H9 (cell line): ENCODE data around the gene FBLN7. TPM values are rescaled to one million over a fixed set of nuclear protein-coding genes. Genes with fewer than 3 reads are reported as not detected.

Experiments
- DNase-seq: peaks from one replicate; pipeline ENCODE4 v3.0.0-alpha.2; 2017
- H2AFZ ChIP-seq: one replicate; pipeline ENCODE4 v1.6.1; 2013; ENCODE audit warnings: mild to moderate bottlenecking, low read length, control low read depth, moderate library complexity
- H2AK5ac ChIP-seq: 2 replicates; pipeline ENCODE4 v1.6.1; 2013; ENCODE audit warnings: low read length, control low read depth, mixed read lengths; ENCODE audit not compliant: insufficient read length
- H2BK120ac ChIP-seq: one replicate; pipeline ENCODE4 v1.6.1; 2013; ENCODE audit warnings: low read depth, mild to moderate bottlenecking, low read length, control low read depth, inconsistent platforms; ENCODE audit not compliant: poor library complexity, severe bottlenecking
- H2BK12ac ChIP-seq: 2 replicates; pipeline ENCODE4 v1.6.1; 2013; ENCODE audit warnings: low read length, control low read depth, mixed read lengths, low read depth; ENCODE audit not compliant: insufficient read length
- H2BK15ac ChIP-seq: 2 replicates; pipeline ENCODE4 v1.6.1; 2013; ENCODE audit warnings: low read depth, low read length, control low read depth
- H2BK20ac ChIP-seq: one replicate; pipeline ENCODE4 v1.6.1; 2013; ENCODE audit warnings: low read depth, mild to moderate bottlenecking, low read length, control low read depth, inconsistent platforms; ENCODE audit not compliant: poor library complexity, severe bottlenecking
- H2BK5ac ChIP-seq: 2 replicates; pipeline ENCODE4 v1.6.1; 2013; ENCODE audit warnings: low read length, control low read depth, mixed read lengths; ENCODE audit not compliant: insufficient read length
- H3K14ac ChIP-seq: 2 replicates; pipeline ENCODE4 v1.6.1; 2013; ENCODE audit warnings: low read length, control low read depth; ENCODE audit not compliant: insufficient read depth
- H3K18ac ChIP-seq: 2 replicates; pipeline ENCODE4 v1.6.1; 2013; ENCODE audit warnings: low read depth, mild to moderate bottlenecking, mixed read lengths, low read length, control low read depth; ENCODE audit not compliant: insufficient read length
- H3K23ac ChIP-seq: 2 replicates; pipeline ENCODE4 v1.6.1; 2013; ENCODE audit warnings: low read length, control low read depth, mixed read lengths, low read depth; ENCODE audit not compliant: insufficient read length
- H3K23me2 ChIP-seq: 2 replicates; pipeline ENCODE4 v1.6.1; 2013; ENCODE audit warnings: low read depth, mild to moderate bottlenecking, mixed read lengths, low read length, control low read depth; ENCODE audit not compliant: insufficient read length, poor library complexity, severe bottlenecking
- H3K27ac ChIP-seq: 2 replicates; pipeline ENCODE4 v1.5.1; 2013; ENCODE audit warnings: low read length, control low read depth, mixed read lengths, low read depth; ENCODE audit not compliant: insufficient read length
- H3K27me3 ChIP-seq: 2 replicates; pipeline ENCODE4 v1.6.1; 2013; ENCODE audit warnings: low read length, control low read depth, inconsistent platforms; ENCODE audit not compliant: insufficient read depth
- H3K4ac ChIP-seq: 2 replicates; pipeline ENCODE4 v1.6.1; 2013; ENCODE audit warnings: low read depth, mild to moderate bottlenecking, control low read depth, inconsistent platforms, low read length, moderate library complexity
- H3K4me1 ChIP-seq: 2 replicates; pipeline ENCODE4 v1.6.1; 2013; ENCODE audit warnings: low read length, control low read depth, inconsistent platforms; ENCODE audit not compliant: insufficient read depth
- H3K4me2 ChIP-seq: 2 replicates; pipeline ENCODE4 v1.6.1; 2013; ENCODE audit warnings: low read length, control low read depth, mixed read lengths; ENCODE audit not compliant: insufficient read length, insufficient read depth
- H3K56ac ChIP-seq: 2 replicates; pipeline ENCODE4 v1.6.1; 2013; ENCODE audit warnings: low read depth, mild to moderate bottlenecking, mixed read lengths, low read length, control low read depth; ENCODE audit not compliant: insufficient read length
- H3K79me1 ChIP-seq: 2 replicates; pipeline ENCODE4 v1.6.1; 2013; ENCODE audit warnings: low read depth, mild to moderate bottlenecking, moderate library complexity, low read length, control low read depth, inconsistent platforms; ENCODE audit not compliant: insufficient read depth, poor library complexity, severe bottlenecking
- H3K79me2 ChIP-seq: 2 replicates; pipeline ENCODE4 v1.6.1; 2013; ENCODE audit warnings: low read length, control low read depth, inconsistent platforms; ENCODE audit not compliant: insufficient read depth
- H3K9ac ChIP-seq: 2 replicates; pipeline ENCODE4 v1.6.1; 2013; ENCODE audit warnings: low read length, control low read depth, mixed read lengths; ENCODE audit not compliant: insufficient read length; ENCODE audit errors: extremely low read depth
- H3K9me3 ChIP-seq: one replicate; pipeline ENCODE4 v1.6.1; 2013; ENCODE audit warnings: low read depth, low read length, inconsistent platforms; ENCODE audit not compliant: control insufficient read depth
- H3T11ph ChIP-seq: one replicate; pipeline ENCODE4 v1.6.1; 2013; ENCODE audit warnings: mild to moderate bottlenecking, low read length, control low read depth, inconsistent platforms
- H4K20me1 ChIP-seq: one replicate; pipeline ENCODE4 v1.6.1; 2013; ENCODE audit not compliant: control insufficient read depth, insufficient read length, insufficient read depth
- H4K5ac ChIP-seq: 2 replicates; pipeline ENCODE4 v1.6.1; 2013; ENCODE audit warnings: low read depth, mild to moderate bottlenecking, mixed read lengths, low read length, control low read depth; ENCODE audit not compliant: insufficient read length
- H4K8ac ChIP-seq: replicated peaks from 2 replicates; pipeline ENCODE4 v1.6.1; 2013; ENCODE audit warnings: low read length, control low read depth, mixed read lengths, low read depth; ENCODE audit not compliant: insufficient read length
- H4K91ac ChIP-seq: 2 replicates; pipeline ENCODE4 v1.6.1; 2013; ENCODE audit warnings: low read depth, mild to moderate bottlenecking, moderate library complexity, mixed read lengths, low read length, control low read depth; ENCODE audit not compliant: insufficient read length
- H3K27ac Mint-ChIP-seq, 3 experiments: 2 replicates in 2 of 3; 3 replicates in 1 of 3; pipeline ENCODE4 v1.8.0; 2020 to 2021; ENCODE audit warnings: mixed read lengths in 3 of 3, mild to moderate bottlenecking in 1 of 3, moderate library complexity in 1 of 3
- H3K27me3 Mint-ChIP-seq: 2 replicates; pipeline ENCODE4 v1.8.0; 2021; ENCODE audit warnings: low read depth, mild to moderate bottlenecking, moderate library complexity, mixed read lengths
- H3K36me3 Mint-ChIP-seq, 3 experiments: 2 replicates in 2 of 3; 3 replicates in 1 of 3; pipeline ENCODE4 v1.8.0; 2020 to 2021; ENCODE audit warnings: low read depth in 3 of 3, mixed read lengths in 3 of 3; ENCODE audit not compliant: insufficient read depth in 1 of 3
- H3K4me1 Mint-ChIP-seq, 2 experiments: 2 replicates each; pipeline ENCODE4 v1.8.0; 2020; ENCODE audit warnings: mixed read lengths in 2 of 2
- H3K4me3 Mint-ChIP-seq, 2 experiments: 2 replicates in 1 of 2; 3 replicates in 1 of 2; pipeline ENCODE4 v1.8.0; 2020 to 2021; ENCODE audit warnings: mild to moderate bottlenecking in 2 of 2, mixed read lengths in 2 of 2, moderate library complexity in 1 of 2
- H3K9me3 Mint-ChIP-seq, 2 experiments: 2 replicates in 1 of 2; 3 replicates in 1 of 2; pipeline ENCODE4 v1.8.0; 2020; ENCODE audit warnings: mild to moderate bottlenecking in 2 of 2, mixed read lengths in 2 of 2, moderate library complexity in 1 of 2
- WGBS: extraction: QIAGEN DNeasy Blood & Tissue Kit; methylation state at CpG from one replicate; pipeline ENCODE4 v1.1.7; 2013; ENCODE audit warnings: missing lambda C conversion rate, low lambda C conversion rate, mixed read lengths; ENCODE audit not compliant: insufficient read length; ENCODE audit errors: extremely low coverage; 5-methylcytosine and 5-hydroxymethylcytosine counted together
- total RNA-seq: library from RNA; stranded (reverse); gene quantifications from 2 replicates; pipeline ENCODE4 v1.2.1, GENCODE V29; 2021
- TF ChIP-seq, protein P1 (sequence below): fragments of 200-600 bp; sonication (generic); conservative IDR thresholded peaks from 3 replicates; pipeline ENCODE4 v1.8.0; 2021; ENCODE audit warnings: antibody characterized with exemption, mild to moderate bottlenecking

The FBLN7 gene
- total RNA-seq, 1 experiment from 2014 or later = 1.3 TPM

DNA sequence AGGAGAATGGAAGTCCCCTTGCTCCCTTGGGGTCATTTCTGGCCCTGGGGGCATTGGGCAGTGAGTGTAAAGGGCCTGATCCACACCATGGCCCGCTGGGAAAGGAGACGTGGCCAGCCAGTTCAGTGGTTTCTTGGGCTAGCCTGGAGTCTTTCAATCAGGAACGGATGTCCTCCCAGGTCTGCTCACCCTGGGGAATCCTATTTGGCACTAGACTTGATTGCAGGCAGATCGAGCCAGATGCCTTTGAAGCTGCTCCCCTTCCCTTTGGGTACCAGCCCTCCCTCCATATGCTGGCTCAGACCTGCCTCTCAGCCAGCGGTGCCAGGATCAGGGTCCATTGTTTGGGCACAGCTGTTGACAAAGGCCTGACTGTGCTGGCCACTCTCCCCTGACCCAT lies 11.0 kb downstream of the FBLN7 start:
- no peak overlapping the region for H4K5ac ChIP-seq
- peaks cover 1% of the 10 kb centered on the region for H3K27me3 Mint-ChIP-seq

More for the DNA sequence above, 11.0 kb downstream of the FBLN7 start:
- no peak overlapping the region for H3T11ph ChIP-seq
- no peaks in the 10 kb centered on the region; a peak in 1 of 7 replicates for H3K36me3 Mint-ChIP-seq
- H3K4me1 Mint-ChIP-seq = peaks cover 4 to 7% of the 10 kb centered on the region in 2 experiments; a peak in 3 of 4 replicates
- no peaks in the 10 kb centered on the region for H3K9me3 ChIP-seq
- TF ChIP-seq, protein P1, sequence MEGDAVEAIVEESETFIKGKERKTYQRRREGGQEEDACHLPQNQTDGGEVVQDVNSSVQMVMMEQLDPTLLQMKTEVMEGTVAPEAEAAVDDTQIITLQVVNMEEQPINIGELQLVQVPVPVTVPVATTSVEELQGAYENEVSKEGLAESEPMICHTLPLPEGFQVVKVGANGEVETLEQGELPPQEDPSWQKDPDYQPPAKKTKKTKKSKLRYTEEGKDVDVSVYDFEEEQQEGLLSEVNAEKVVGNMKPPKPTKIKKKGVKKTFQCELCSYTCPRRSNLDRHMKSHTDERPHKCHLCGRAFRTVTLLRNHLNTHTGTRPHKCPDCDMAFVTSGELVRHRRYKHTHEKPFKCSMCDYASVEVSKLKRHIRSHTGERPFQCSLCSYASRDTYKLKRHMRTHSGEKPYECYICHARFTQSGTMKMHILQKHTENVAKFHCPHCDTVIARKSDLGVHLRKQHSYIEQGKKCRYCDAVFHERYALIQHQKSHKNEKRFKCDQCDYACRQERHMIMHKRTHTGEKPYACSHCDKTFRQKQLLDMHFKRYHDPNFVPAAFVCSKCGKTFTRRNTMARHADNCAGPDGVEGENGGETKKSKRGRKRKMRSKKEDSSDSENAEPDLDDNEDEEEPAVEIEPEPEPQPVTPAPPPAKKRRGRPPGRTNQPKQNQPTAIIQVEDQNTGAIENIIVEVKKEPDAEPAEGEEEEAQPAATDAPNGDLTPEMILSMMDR = no peak
- H3K9ac ChIP-seq = no peak overlapping the region
- no peak overlapping the region for H2BK12ac ChIP-seq
- H3K79me1 ChIP-seq = no peaks in the 10 kb centered on the region
- H3K27ac ChIP-seq = no peak overlapping the region
- no peaks in the 10 kb centered on the region for H4K20me1 ChIP-seq
- no peak overlapping the region for H2BK5ac ChIP-seq
- no peak overlapping the region for H2AK5ac ChIP-seq
- no peaks in the 10 kb centered on the region for H3K79me2 ChIP-seq
- no peak overlapping the region for H2AFZ ChIP-seq
- no peak overlapping the region for H3K14ac ChIP-seq
- no peak overlapping the region for H4K8ac ChIP-seq
- H3K23ac ChIP-seq = no peak overlapping the region
- no peak overlapping the region for H3K4ac ChIP-seq
- no peak overlapping the region for H3K27ac Mint-ChIP-seq
- no peak overlapping the region for H3K56ac ChIP-seq
- no peak overlapping the region for H3K4me3 Mint-ChIP-seq
- WGBS = no CpG with 5 or more reads among the region's 5 CpGs
- no peak overlapping the region for H2BK15ac ChIP-seq
- no peak overlapping the region for H3K18ac ChIP-seq
- no peaks in the 10 kb centered on the region for H3K23me2 ChIP-seq
- H3K27me3 ChIP-seq = no peaks in the 10 kb centered on the region
- no peak for DNase-seq
- H3K4me2 ChIP-seq = no peak overlapping the region
- H2BK20ac ChIP-seq = no peak overlapping the region
- peaks cover 3% of the 10 kb centered on the region; the same call in 1 of the 2 replicates for H3K4me1 ChIP-seq
- H2BK120ac ChIP-seq = no peak overlapping the region
- H4K91ac ChIP-seq = no peak overlapping the region
- no peaks in the 10 kb centered on the region for H3K9me3 Mint-ChIP-seq
